Measurements from ENCODE around the gene OCRL. TPM values are rescaled to one million over a fixed set of nuclear protein-coding genes. Genes with fewer than 3 reads are reported as not detected.

OCRL gene
- polyA plus RNA-seq, 1 of the 3 experiments (the other 2 are of a cell fraction): 18.6 TPM

DNA sequence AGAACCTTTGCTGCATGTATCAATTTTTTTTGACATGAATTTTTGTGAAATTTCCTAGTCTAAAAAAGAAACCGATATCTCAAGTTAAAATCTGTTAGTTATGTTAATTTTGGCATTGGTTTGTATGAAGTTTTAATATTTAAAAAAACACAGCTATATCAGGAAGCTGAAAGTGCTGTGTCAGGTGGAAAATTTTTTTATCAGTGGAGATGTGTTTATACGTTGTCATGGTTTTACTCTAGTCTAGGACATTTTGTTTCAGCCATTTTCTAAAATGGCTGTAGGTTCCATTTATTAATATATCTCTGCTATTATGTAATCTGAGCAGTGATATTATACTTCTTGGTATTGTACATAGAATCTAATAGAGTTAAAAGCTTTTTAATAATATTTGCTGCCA is 34.2 kb downstream of the OCRL start:
- TF ChIP-seq CHD2 (IDR thresholded peaks at IDR 0.05; ENCODE audit: low read length, partially characterized antibody) (no peak), MAX (IDR thresholded peaks at IDR 0.05; ENCODE audit: low read depth) (no peak), RFX5 (IDR thresholded peaks at IDR 0.05; ENCODE audit: low read length) (no peak), ELF1 (IDR thresholded peaks at IDR 0.05) (no peak), GABPA (IDR thresholded peaks at IDR 0.05; ENCODE audit: low read depth) (no peak), FOSL2 (IDR thresholded peaks at IDR 0.05; ENCODE audit: borderline replicate concordance, low read depth) (no peak), MEF2A (IDR thresholded peaks at IDR 0.05; ENCODE audit: borderline replicate concordance, low read depth) (no peak), YY1 (IDR thresholded peaks at IDR 0.05; ENCODE audit: low read depth) (no peak), EZH2phosphoT487 (IDR thresholded peaks at IDR 0.05; ENCODE audit: borderline replicate concordance, low read depth) (no peak), RXRA (IDR thresholded peaks at IDR 0.05; ENCODE audit: borderline replicate concordance, low read depth) (no peak)
- TF ChIP-seq, protein P1, sequence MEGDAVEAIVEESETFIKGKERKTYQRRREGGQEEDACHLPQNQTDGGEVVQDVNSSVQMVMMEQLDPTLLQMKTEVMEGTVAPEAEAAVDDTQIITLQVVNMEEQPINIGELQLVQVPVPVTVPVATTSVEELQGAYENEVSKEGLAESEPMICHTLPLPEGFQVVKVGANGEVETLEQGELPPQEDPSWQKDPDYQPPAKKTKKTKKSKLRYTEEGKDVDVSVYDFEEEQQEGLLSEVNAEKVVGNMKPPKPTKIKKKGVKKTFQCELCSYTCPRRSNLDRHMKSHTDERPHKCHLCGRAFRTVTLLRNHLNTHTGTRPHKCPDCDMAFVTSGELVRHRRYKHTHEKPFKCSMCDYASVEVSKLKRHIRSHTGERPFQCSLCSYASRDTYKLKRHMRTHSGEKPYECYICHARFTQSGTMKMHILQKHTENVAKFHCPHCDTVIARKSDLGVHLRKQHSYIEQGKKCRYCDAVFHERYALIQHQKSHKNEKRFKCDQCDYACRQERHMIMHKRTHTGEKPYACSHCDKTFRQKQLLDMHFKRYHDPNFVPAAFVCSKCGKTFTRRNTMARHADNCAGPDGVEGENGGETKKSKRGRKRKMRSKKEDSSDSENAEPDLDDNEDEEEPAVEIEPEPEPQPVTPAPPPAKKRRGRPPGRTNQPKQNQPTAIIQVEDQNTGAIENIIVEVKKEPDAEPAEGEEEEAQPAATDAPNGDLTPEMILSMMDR (IDR thresholded peaks at IDR 0.05): no peak
- 97% methylated on average over 2 of the region's 2 CpGs for WGBS (ENCODE audit: low lambda C conversion rate)
- no peak overlapping the region for H3K4me2 ChIP-seq
- no peak for DNase-seq
- H3K9ac ChIP-seq: no peak overlapping the region
- H3K9me3 ChIP-seq: no peaks in the 10 kb centered on the region
- H4K20me1 ChIP-seq (ENCODE audit: insufficient read depth): no peaks in the 10 kb centered on the region
- ChIA-PET CTCF (interaction anchor here (1.4 kb wide), 1 partner anchor 31 kb away, joined by 3 read pairs; no protein-coding TSS in a partner anchor), POLR2A (no interaction called here)
- peaks cover 4% of the 10 kb centered on the region for H3F3A ChIP-seq (replicated peaks; ENCODE audit: insufficient read depth)
- no peak overlapping the region for H2AFZ ChIP-seq (ENCODE audit: low read depth)
- H3K9me2 ChIP-seq: no peaks in the 10 kb centered on the region
- peaks cover 40 to 63% of the 10 kb centered on the region in 2 experiments for H3K36me3 ChIP-seq (replicated peaks in 1 of 2; ENCODE audit: control insufficient read depth in 1 of 2, insufficient read depth in 2 of 2, low read length in 1 of 2)
- H3K27me3 ChIP-seq (ENCODE audit: insufficient read depth): no peaks in the 10 kb centered on the region
- no peak overlapping the region for H3K27ac ChIP-seq (ENCODE audit: low read depth in 2 of 2, low read length in 1 of 2)
- no peaks in the 10 kb centered on the region for H3K79me2 ChIP-seq (ENCODE audit: insufficient read depth)
- H3K4me1 ChIP-seq (ENCODE audit: control insufficient read depth in 1 of 2, insufficient read depth in 2 of 2, low read depth in 1 of 2, low read length in 1 of 2): peaks cover 6 to 14% of the 10 kb centered on the region in 2 experiments; a peak in 3 of 4 replicates
- H3K4me3 ChIP-seq (ENCODE audit: low read depth in 2 of 2, low read length in 1 of 2): no peak overlapping the region

GRCh38 chrX:129576539-129576938 is 36.5 kb downstream of the OCRL start:
- DNase-seq: no peak
- CTCF ChIA-PET: no interaction called here
- 73% methylated on average over 3 of the region's 3 CpGs for WGBS (ENCODE audit: low lambda C conversion rate)
- Histone ChIP-seq H2AFZ (ENCODE audit: low read depth) (no peak overlapping the region), H3K4me1 (ENCODE audit: control insufficient read depth in 1 of 2, insufficient read depth in 2 of 2, low read depth in 1 of 2, low read length in 1 of 2) (peaks cover 6 to 14% of the 10 kb centered on the region in 2 experiments; a peak in 3 of 4 replicates), H3K9me2 (no peaks in the 10 kb centered on the region), H3F3A (replicated peaks; ENCODE audit: insufficient read depth) (peaks cover 4% of the 10 kb centered on the region), H4K20me1 (ENCODE audit: insufficient read depth) (no peaks in the 10 kb centered on the region), H3K27me3 (ENCODE audit: insufficient read depth) (no peaks in the 10 kb centered on the region), H3K4me2 (no peak overlapping the region), H3K36me3 (replicated peaks in 1 of 2; ENCODE audit: control insufficient read depth in 1 of 2, insufficient read depth in 2 of 2, low read length in 1 of 2) (peaks cover 31 to 58% of the 10 kb centered on the region in 2 experiments), H3K9ac (no peak overlapping the region; the same call in 1 of the 2 replicates), H3K27ac (ENCODE audit: low read depth in 2 of 2, low read length in 1 of 2) (peak overlapping the region in 1 of 2 experiments; percentile 83; a peak in 3 of 4 replicates), H3K4me3 (ENCODE audit: low read depth in 2 of 2, low read length in 1 of 2) (no peak overlapping the region), H3K79me2 (ENCODE audit: insufficient read depth) (no peaks in the 10 kb centered on the region), H3K9me3 (no peaks in the 10 kb centered on the region)
- POLR2A ChIA-PET: no interaction called here
- no peak for TF ChIP-seq IRF3 (IDR thresholded peaks at IDR 0.05; ENCODE audit: low read depth, low read length)
- TF ChIP-seq TCF12 (IDR thresholded peaks at IDR 0.05): no peak
- TF ChIP-seq NFIC (IDR thresholded peaks at IDR 0.05; ENCODE audit: borderline replicate concordance): no peak
- TF ChIP-seq TAF1 (IDR thresholded peaks at IDR 0.05; ENCODE audit: borderline replicate concordance, low read depth, low read length): no peak
- TF ChIP-seq, protein P1 (IDR thresholded peaks at IDR 0.05): no peak

Measured in SK-N-SH (cell line).